B cell (primary cell): ENCODE data around the gene RFC4. TPM values are rescaled to one million over a fixed set of nuclear protein-coding genes. Genes with fewer than 3 reads are reported as not detected.

Experiments
- ATAC-seq: fragments of 200-7000 bp; cut with Tn5 transposase; one replicate; pipeline ENCODE4 v1.10.0; 2021; ENCODE audit warnings: low read depth, mild to moderate bottlenecking, moderate number of reproducible peaks, moderate library complexity
- CTCF ChIA-PET: fragments of 350-600 bp; sonication (Branson Sonifier 250); formaldehyde crosslinking; loops from one replicate; lab custom pipeline; 2021; ENCODE audit warnings: antibody characterized with exemption, inconsistent platforms; lab: Charles Lee
- POLR2A ChIA-PET: fragments of 350-600 bp; sonication (Branson Sonifier 250); formaldehyde crosslinking; loops from one replicate; lab custom pipeline; 2021; ENCODE audit warnings: antibody characterized with exemption; lab: Charles Lee
- DNase-seq: peaks from one replicate; pipeline ENCODE4 v3.0.0; 2013
- H2AFZ ChIP-seq: 2 replicates; pipeline ENCODE4 v1.6.1; 2012; ENCODE audit warnings: mild to moderate bottlenecking, low read depth, low read length; ENCODE audit not compliant: insufficient read depth, poor library complexity, severe bottlenecking
- H3K27ac ChIP-seq, 2 donors: 1 replicate in 1 of 2; 2 replicates in 1 of 2; pipeline ENCODE4 v1.5.1; 2012 to 2013; ENCODE audit warnings: low read length in 2 of 2, mild to moderate bottlenecking in 2 of 2, moderate library complexity in 1 of 2
- H3K27me3 ChIP-seq, 4 experiments: fragments of 200-600 bp in 1 of 4; sonication (generic) in 1 of 4; replicated peaks in 1 of 4; 1 replicate in 2 of 4; 2 replicates in 2 of 4; pipeline versions ENCODE4 v1.6.1 to v1.7.0; 2013 to 2016; ENCODE audit warnings: low read length in 3 of 4, mild to moderate bottlenecking in 2 of 4, mixed read lengths in 1 of 4, moderate library complexity in 1 of 4; ENCODE audit not compliant: insufficient read depth in 4 of 4, control insufficient read depth in 3 of 4; ENCODE audit errors: control extremely low read depth in 1 of 4
- H3K36me3 ChIP-seq, 2 experiments: replicated peaks in 1 of 2; 1 replicate in 1 of 2; 2 replicates in 1 of 2; pipeline versions ENCODE4 v1.6.1 to v1.7.1; 2013; ENCODE audit warnings: low read length in 1 of 2; ENCODE audit not compliant: insufficient read depth in 2 of 2, control insufficient read depth in 1 of 2; ENCODE audit errors: control extremely low read depth in 1 of 2, extremely low read depth in 1 of 2
- H3K4me1 ChIP-seq, 2 donors: fragments of 200-600 bp in 1 of 2; sonication (generic) in 1 of 2; 1 replicate in 1 of 2; 2 replicates in 1 of 2; pipeline versions ENCODE4 v1.5.1 to v1.6.1; 2013 to 2017; ENCODE audit warnings: low read length in 2 of 2; ENCODE audit not compliant: control insufficient read depth in 2 of 2, insufficient read depth in 2 of 2
- H3K4me2 ChIP-seq: replicated peaks from 2 replicates; pipeline ENCODE3; 2012; ENCODE audit warnings: mild to moderate bottlenecking, low read depth, low read length; ENCODE audit not compliant: poor library complexity, severe bottlenecking
- H3K4me3 ChIP-seq, 5 experiments: fragments of 200-600 bp in 1 of 5; sonication (generic) in 1 of 5; 1 replicate in 3 of 5; 2 replicates in 2 of 5; pipeline versions ENCODE4 v1.5.1 to v1.7.0; 2011 to 2016; ENCODE audit warnings: low read length in 4 of 5, mild to moderate bottlenecking in 4 of 5, low read depth in 2 of 5, control low read depth in 1 of 5, moderate library complexity in 1 of 5; ENCODE audit not compliant: insufficient read depth in 1 of 5; ENCODE audit errors: control extremely low read depth in 1 of 5, extremely low read depth in 1 of 5
- H3K79me2 ChIP-seq: fragments of 200-600 bp; sonication (generic); one replicate; pipeline ENCODE4 v1.6.0; 2016; ENCODE audit warnings: low read length; ENCODE audit not compliant: control insufficient read depth, insufficient read depth
- H3K9ac ChIP-seq: fragments of 200-600 bp; sonication (generic); 2 replicates; pipeline ENCODE4 v1.6.1; 2017; ENCODE audit warnings: mild to moderate bottlenecking, low read length, moderate library complexity
- H3K9me3 ChIP-seq, 3 donors: one replicate each; pipeline versions ENCODE4 v1.6.1 to v1.7.1; 2013; ENCODE audit warnings: low read length in 2 of 3; ENCODE audit not compliant: control insufficient read depth in 2 of 3, insufficient read depth in 1 of 3; ENCODE audit errors: control extremely low read depth in 1 of 3
- H4K20me1 ChIP-seq: 2 replicates; pipeline ENCODE4 v1.6.0; 2012; ENCODE audit warnings: mild to moderate bottlenecking, low read length; ENCODE audit not compliant: insufficient read depth, control insufficient read depth, poor library complexity, severe bottlenecking
- H3K27ac Mint-ChIP-seq: one replicate; pipeline ENCODE4 v1.8.0; 2021; ENCODE audit warnings: mixed read lengths
- H3K27me3 Mint-ChIP-seq: one replicate; pipeline ENCODE4 v1.8.0; 2021; ENCODE audit warnings: mixed read lengths
- H3K4me1 Mint-ChIP-seq: one replicate; pipeline ENCODE4 v1.8.0; 2021; ENCODE audit warnings: mixed read lengths
- H3K4me3 Mint-ChIP-seq: one replicate; pipeline ENCODE4 v1.8.0; 2021; ENCODE audit warnings: mixed read lengths
- H3K9me3 Mint-ChIP-seq: one replicate; pipeline ENCODE4 v1.8.0; 2022; ENCODE audit warnings: mixed read lengths; ENCODE audit not compliant: insufficient read depth
- CTCF ChIP-seq: fragments of 200-600 bp; IDR thresholded peaks from one replicate; pipeline ENCODE4 v1.8.0; 2022; ENCODE audit warnings: antibody characterized with exemption, mild to moderate bottlenecking
- EZH2 ChIP-seq: IDR thresholded peaks from 2 replicates; pipeline ENCODE4 v1.6.1; 2012; ENCODE audit warnings: borderline replicate concordance, low read depth, mild to moderate bottlenecking, moderate library complexity, low read length; ENCODE audit not compliant: insufficient read depth, poor library complexity, severe bottlenecking
- WGBS: methylation state at CpG from one replicate; pipeline ENCODE4 v1.1.5; 2013; ENCODE audit warnings: missing lambda C conversion rate; ENCODE audit not compliant: insufficient coverage; 5-methylcytosine and 5-hydroxymethylcytosine counted together
- intact Hi-C: fragments of 100-400 bp; cut with micrococcal nuclease; formaldehyde crosslinking; loops from one replicate; pipeline ENCODE4 v1.10.0; 2022
- polyA plus RNA-seq: library from polyadenylated mRNA; depleted of rRNA; stranded (reverse); fragments of >200 nt; gene quantifications from 2 replicates; pipeline ENCODE4 v1.2.3, GENCODE V29; 2012
- total RNA-seq, 2 donors: library from RNA; stranded (reverse); fragments of 120-200 nt in 1 of 2; gene quantifications; 1 replicate in 1 of 2; 2 replicates in 1 of 2; pipeline versions ENCODE4 v1.2.3 to v1.2.4, GENCODE V29; 2013 to 2022

Gene RFC4
- total and polyA plus RNA-seq, 2 donors (not counting 1 experiment from before 2014, with no cell fraction given), result 17.8 to 20.5 TPM

- ChIA-PET CTCF (interaction anchor here (1.5 kb wide), 1 partner anchor 144 kb away, joined by 4 read pairs; no protein-coding TSS in a partner anchor), POLR2A (no interaction called here)
- Histone ChIP-seq H3K36me3 (no peaks in the 10 kb centered on the region), H3K4me1 (no peaks in the 10 kb centered on the region), H2AFZ (no peak overlapping the region), H3K4me2 (no peak overlapping the region), H3K9me3 (no peaks in the 10 kb centered on the region), H3K4me3 (no peak overlapping the region), H3K27me3 (no peaks in the 10 kb centered on the region), H3K9ac (no peak overlapping the region), H3K27ac (no peak overlapping the region), H4K20me1 (no peaks in the 10 kb centered on the region), H3K79me2 (no peaks in the 10 kb centered on the region)
- WGBS, result 98% methylated on average over 8 of the region's 10 CpGs
- H3K9me3 Mint-ChIP-seq, result no peaks in the 10 kb centered on the region
- no peak overlapping the region for H3K4me3 Mint-ChIP-seq
- H3K4me1 Mint-ChIP-seq, result no peaks in the 10 kb centered on the region
- no peak overlapping the region for H3K27ac Mint-ChIP-seq
- intact Hi-C loops, result no loop called here
- ATAC-seq (no peak), DNase-seq (no peak)
- TF ChIP-seq CTCF (no peak), EZH2 (no peak)
- peaks cover 7% of the 10 kb centered on the region for H3K27me3 Mint-ChIP-seq
Measured at GRCh38 chr3:186760141-186760833, 46.0 kb downstream of the RFC4 start.

- no peak overlapping the region for H2AFZ ChIP-seq
- Mint-ChIP-seq H3K4me3 (no peak overlapping the region), H3K4me1 (no peaks in the 10 kb centered on the region), H3K9me3 (no peaks in the 10 kb centered on the region), H3K27ac (no peak overlapping the region), H3K27me3 (peaks cover 11% of the 10 kb centered on the region)
- H3K36me3 ChIP-seq, result no peaks in the 10 kb centered on the region
- H3K4me1 ChIP-seq, result no peaks in the 10 kb centered on the region
- 86% methylated on average over 1 of the region's 11 CpGs for WGBS
- ChIA-PET CTCF (interaction anchor here (1.0 kb wide), 1 partner anchor 143 kb away, joined by 3 read pairs; no protein-coding TSS in a partner anchor), POLR2A (no interaction called here)
- DNase-seq (no peak), ATAC-seq (no peak)
- no peak overlapping the region for H3K4me2 ChIP-seq
- no peaks in the 10 kb centered on the region for H3K9me3 ChIP-seq
- H3K9ac ChIP-seq, result no peak overlapping the region
- no peak overlapping the region for H3K27ac ChIP-seq
- no peaks in the 10 kb centered on the region for H3K79me2 ChIP-seq
- H3K27me3 ChIP-seq, result no peaks in the 10 kb centered on the region
- TF ChIP-seq CTCF, result no peak
- no peak for TF ChIP-seq EZH2
- H4K20me1 ChIP-seq, result no peaks in the 10 kb centered on the region
- intact Hi-C loops, result no loop called here
- no peak overlapping the region for H3K4me3 ChIP-seq
Measured at GRCh38 chr3:186759231-186759930, 46.9 kb downstream of the RFC4 start.
